HG03064 (cell line): ENCODE results near the gene HIPK3.
"Not testable (repeated sequence)": the region's sequence is repeated elsewhere in the genome, so short reads cannot be mapped to it uniquely, and the experiment has no call there.

Experiments
- ATAC-seq: cut with Tn5 transposase; IDR thresholded peaks from one replicate; pipeline ENCODE4 v1.9.1; 2021; ENCODE audit warnings: low read depth; ENCODE audit not compliant: unreplicated experiment

HIPK3 gene

GRCh38 chr11:33296695-33297094, 39.5 kb downstream of the HIPK3 start:
- ATAC-seq, result no peak

DNA sequence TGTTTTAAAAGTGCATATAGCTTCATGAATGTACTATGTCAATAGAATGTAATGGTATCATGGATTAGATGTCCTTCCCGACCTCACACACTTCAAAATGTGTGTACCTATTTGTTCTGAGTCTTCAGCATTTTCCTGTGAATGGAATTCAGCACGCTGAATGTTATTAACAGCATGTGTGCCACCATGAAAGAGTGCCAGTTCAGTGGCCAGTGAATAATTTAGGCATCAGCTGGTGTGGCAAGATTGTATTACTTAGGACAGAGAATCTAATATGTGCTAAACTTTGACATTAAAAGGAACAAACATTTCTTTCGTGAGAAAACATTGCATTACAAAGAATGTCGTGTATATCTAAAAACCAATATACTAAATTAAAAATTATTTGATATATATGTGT, 46.4 kb downstream of the HIPK3 start:
- no peak for ATAC-seq

- ATAC-seq, result not testable (repeated sequence)
These were observed 49.6 kb downstream of the HIPK3 start for GRCh38 chr11:33306821-33307220.

DNA sequence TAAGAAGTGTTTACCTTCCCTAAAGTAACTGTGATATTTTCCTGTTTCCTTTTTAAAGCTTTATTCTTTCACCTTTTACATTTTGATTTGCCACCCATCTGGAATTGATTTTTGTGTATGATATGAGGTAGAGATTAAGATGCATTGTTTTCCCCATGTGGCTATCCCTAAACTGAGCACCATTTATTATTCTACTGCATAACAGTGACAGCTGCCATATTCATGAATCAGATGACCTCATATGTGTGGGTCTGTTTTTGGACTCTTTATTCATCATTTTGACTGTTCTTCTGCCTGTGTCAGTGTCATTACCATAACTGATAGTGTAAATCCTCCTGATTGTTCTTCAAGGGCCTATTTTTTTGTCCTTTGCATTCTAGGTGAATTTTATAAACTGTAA, 50.8 kb downstream of the HIPK3 start:
- ATAC-seq, result no peak

DNA sequence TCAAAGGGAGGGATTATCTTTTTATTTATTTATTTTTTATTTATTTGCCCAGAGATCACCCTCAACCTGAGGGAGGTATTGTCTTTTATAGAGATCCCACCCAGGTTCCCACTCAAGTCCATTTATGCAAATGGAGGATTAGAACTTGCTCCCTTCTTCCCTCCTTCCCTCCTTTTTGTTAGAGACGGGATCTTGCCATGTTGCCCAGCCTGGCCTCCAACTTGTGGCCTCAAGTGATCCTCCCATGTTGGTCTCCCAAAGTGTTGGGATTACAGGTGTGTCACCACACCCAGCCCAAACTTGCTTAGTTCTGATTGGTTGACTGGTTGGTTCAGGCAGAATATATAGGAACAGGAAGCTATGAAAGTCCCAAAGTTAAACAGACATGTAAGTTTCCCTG, 51.9 kb downstream of the HIPK3 start:
- ATAC-seq, result no peak

DNA sequence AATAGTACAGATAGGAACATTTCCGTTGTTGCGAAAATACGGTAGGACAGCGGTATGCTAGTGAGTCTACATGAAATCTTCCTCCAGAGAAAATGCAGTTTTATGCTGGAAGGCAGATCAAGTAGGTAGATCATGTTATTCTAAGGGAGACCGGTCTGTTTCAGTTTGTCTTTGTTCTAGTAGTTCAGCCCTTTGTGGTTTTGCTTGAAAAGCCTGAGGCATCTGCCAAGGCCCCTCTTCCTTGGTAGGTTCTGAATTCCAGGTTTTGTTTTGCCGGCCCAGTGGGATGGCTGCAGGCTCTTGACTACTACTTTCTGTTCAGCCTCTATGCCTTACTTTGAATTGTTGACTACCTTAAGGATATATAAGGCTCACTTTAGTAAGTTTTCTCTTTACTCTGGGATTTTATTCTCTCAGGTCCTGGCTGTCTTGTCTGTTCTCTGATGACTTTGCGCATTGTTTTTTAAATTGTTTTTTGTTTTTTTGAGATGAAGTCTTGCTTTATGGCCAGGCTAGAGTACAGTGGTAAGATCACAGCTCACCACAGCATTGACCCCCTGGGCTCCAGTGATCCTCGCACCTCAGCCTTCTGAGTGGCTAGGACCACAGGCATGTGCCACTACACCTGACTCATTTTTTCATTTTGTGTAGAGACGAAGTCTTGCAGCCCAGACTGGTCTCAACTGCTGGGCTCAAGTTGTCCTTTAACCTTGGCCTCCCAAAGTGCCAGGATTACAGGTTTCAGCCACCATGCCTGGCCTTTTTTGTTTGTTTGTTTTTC, 53.7 kb downstream of the HIPK3 start:
- ATAC-seq, result no peak

DNA sequence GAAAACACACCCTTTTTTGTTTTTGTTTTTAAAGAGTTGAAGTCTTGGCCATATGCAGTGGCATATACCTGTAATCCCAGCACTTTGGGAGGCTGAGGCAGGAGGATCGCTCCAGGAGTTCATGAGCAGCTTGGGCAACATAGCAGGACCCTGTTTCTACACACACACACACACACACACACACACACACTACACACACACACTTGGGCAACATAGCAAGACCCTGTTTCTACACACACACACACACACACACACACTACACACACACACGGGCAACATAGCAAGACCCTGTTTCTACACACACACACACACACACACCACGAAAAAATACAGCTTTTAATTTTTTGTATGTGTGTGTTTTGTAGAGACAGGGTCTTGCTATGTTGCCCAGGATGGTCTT, 54.5 kb downstream of the HIPK3 start:
- no peak for ATAC-seq

GRCh38 chr11:33315822-33316221, 58.6 kb downstream of the HIPK3 start:
- no peak for ATAC-seq

GRCh38 chr11:33317662-33318061, 60.5 kb downstream of the HIPK3 start:
- ATAC-seq, result no peak

- ATAC-seq, result no peak
These were observed 63.0 kb downstream of the HIPK3 start for GRCh38 chr11:33320016-33320813.

- ATAC-seq, result no peak
These were observed 63.7 kb downstream of the HIPK3 start for GRCh38 chr11:33320814-33321330.

DNA sequence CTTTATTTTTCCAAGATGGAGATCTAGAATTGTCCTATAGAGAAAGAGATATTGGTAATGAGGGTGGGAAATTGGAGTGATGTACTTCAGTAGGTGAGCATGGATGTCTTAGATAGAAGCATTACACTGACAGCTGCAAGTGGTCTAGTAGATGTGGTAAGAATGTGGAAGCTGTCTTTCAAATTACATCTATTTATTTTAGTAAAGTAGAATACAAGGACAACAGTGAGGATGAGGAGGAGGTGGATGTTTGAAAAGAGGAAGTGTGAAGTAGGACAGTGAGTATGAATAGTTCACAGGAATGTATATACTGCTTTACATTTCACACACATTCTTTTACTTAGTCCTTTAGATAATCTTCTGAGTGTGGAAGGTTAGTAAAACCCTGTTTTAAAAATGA, 64.2 kb downstream of the HIPK3 start:
- no peak for ATAC-seq

GRCh38 chr11:33323421-33323820, 66.2 kb downstream of the HIPK3 start:
- ATAC-seq, result no peak

- ATAC-seq, result peak; percentile 45
These were observed 67.3 kb downstream of the HIPK3 start for GRCh38 chr11:33324302-33324985.

DNA sequence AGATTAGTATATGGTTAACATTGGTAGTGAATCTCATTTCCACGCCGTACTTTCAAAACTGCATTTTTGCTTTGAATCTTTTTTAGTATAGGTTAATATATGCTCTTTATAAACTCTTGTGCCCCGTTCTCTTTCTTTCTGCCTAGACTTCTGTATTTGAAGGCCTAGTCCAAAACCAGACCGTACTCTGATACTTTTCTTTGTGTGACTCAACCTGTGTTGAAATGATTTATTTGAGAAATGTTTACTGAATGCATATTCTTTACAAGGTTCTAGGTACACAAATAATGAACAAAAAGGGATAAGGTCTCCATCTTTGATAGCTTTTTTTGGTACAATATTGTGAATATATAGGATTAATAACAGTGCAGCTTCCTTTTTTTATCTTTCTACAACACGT, 68.3 kb downstream of the HIPK3 start:
- no peak for ATAC-seq

DNA sequence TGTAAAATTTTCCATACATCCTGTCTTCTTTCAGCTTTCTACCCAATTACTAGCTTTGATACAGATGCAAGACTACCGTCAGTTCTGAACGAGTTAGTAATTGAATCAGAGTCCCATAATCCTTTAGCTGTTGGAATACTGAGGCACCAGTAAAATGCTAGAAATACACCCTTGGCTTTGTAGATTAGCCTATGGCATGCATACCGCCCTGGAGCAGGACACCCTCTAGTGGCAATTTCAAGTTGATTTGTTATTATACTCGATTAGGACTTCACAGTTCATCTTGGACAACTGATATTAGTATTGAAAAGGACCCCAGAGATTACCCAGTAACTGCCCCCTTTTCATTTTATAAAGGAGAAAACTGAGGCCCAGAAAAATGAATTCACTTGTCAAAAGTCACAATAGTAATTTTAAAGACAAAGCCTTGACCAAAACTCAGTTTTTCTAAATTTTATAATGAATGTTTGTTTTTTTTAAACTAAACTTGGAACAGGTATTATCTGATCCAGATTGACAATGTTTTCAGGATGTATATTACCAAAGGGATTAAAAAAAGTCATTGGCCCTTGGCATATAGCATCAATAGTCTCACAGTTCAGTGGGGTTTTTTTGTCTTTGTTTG, 72.6 kb downstream of the HIPK3 start:
- no peak for ATAC-seq

- ATAC-seq, result no peak
These were observed 76.6 kb downstream of the HIPK3 start for GRCh38 chr11:33333816-33334215.

DNA sequence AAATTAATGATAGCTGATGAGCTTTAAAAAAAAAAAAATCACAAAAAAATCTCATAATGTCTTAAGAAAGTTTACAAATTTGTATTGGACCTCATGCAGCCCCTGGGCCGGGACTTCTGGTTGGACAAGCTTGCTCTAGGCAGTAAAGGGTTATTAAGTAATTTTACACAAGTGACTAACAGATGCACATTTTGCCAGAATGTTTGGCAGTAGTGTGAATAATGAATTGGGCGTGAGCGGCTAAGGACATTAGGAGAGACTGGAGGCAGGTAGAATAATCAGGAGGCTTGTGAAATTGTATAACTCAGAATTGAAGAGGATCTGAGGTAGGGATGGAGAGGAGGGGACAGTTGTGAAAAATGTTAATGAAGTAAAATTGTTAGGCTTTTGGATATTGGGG, 77.4 kb downstream of the HIPK3 start:
- ATAC-seq, result no peak

GRCh38 chr11:33339247-33339646, 82.1 kb downstream of the HIPK3 start:
- no peak for ATAC-seq

DNA sequence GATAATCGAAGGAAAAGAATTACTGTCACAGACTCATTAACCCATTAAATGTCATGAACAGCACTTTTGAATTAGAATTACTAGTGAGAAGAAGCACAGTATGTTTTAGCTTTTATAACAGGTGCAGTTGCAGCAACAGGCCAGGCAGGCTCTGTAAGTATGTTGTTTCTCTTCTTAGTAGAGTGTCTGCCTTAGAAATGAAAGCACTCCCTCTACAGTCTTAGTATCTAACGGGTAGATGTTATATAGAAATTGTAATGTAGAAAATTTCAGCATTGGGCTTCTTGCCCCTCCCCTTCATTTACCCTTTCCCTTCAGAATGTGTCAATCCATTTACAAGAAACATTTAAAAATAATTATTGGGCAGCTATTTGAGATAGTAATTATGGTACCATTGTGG, 87.4 kb downstream of the HIPK3 start:
- ATAC-seq, result no peak
